Activated CD4-positive, alpha-beta T cell treated with anti-CD3 and anti-CD28 coated beads, Interleukin-2, amount 10 ng/mL, durations not matched to agents 7 days and 5 days (primary cell): Measurements from ENCODE around the gene RAB11FIP4. TPM values are rescaled to one million over a fixed set of nuclear protein-coding genes. Genes with fewer than 3 reads are reported as not detected.

ENCODE experiments used
- CTCF ChIA-PET: fragments of 350-600 bp; sonication (Branson Sonifier 250); formaldehyde crosslinking; loops from one replicate; lab custom pipeline; 2021; ENCODE audit warnings: antibody characterized with exemption; lab: Charles Lee
- POLR2A ChIA-PET: fragments of 350-600 bp; sonication (Branson Sonifier 250); formaldehyde crosslinking; loops from one replicate; lab custom pipeline; 2021; ENCODE audit warnings: antibody characterized with exemption; lab: Charles Lee
- DNase-seq: peaks from one replicate; pipeline ENCODE4 v3.0.0-alpha.2; 2020
- H3K27ac Mint-ChIP-seq: one replicate; pipeline ENCODE4 v1.8.0; 2021; ENCODE audit warnings: mild to moderate bottlenecking, moderate library complexity, mixed read lengths
- H3K27me3 Mint-ChIP-seq: one replicate; pipeline ENCODE4 v1.8.0; 2021; ENCODE audit warnings: mixed read lengths
- H3K36me3 Mint-ChIP-seq: one replicate; pipeline ENCODE4 v1.8.0; 2021; ENCODE audit warnings: low read depth, mixed read lengths
- H3K4me1 Mint-ChIP-seq: one replicate; pipeline ENCODE4 v1.8.0; 2021; ENCODE audit warnings: mixed read lengths
- H3K4me3 Mint-ChIP-seq: one replicate; pipeline ENCODE4 v1.8.0; 2021; ENCODE audit warnings: mild to moderate bottlenecking, moderate library complexity, mixed read lengths
- H3K9me3 Mint-ChIP-seq: one replicate; pipeline ENCODE4 v1.8.0; 2021; ENCODE audit warnings: mixed read lengths
- total RNA-seq, 2 experiments: library from RNA; stranded (reverse); gene quantifications; one replicate each; pipeline ENCODE4 v1.2.3, GENCODE V29; 2021

RAB11FIP4 gene
- total RNA-seq, 2 experiments from 2014 or later = 34.4 to 35.5 TPM

DNA sequence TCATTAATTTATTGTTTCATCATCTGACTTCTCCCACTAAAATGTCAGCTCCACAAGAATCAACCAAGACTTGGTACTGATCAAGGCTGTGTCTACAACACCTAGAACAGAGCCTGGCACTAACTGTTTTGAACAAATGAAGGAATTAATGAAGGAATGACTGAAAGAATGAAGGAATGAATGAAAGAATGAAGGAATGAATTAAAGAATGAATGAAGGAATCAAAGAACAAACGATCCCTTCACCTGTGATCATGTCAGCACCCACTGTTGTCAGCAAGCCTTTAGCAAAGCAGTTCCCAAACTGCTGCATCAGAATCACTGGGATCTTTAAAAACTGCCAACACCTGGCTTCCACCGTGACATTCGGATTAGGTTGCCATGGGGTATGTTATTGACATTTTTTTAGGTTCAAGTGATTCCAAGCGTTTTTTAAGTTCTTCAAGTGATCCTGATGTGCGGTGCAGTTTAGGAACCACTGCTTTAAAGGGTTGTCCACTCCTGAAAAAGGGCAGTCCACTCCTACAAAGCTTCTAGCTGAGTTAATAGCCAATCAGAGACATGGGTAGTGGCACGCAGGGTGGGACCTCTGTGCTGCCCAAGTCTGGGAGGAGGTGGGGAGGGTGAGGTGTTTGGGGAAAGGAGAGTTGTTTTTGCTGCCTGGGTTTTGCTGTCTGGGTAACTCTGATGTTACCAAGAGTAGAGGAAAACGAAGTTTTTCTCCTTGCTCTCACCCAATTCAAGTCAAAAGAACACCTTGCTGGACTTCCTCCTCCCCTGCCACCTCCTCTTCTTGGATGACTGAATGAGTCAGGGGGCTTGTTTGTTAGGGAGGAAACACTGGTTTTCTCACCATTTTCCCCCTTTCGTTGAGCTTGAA, 89.7 kb downstream of the RAB11FIP4 start:
- H3K27me3 Mint-ChIP-seq = peaks cover 4% of the 10 kb centered on the region
- H3K27ac Mint-ChIP-seq = no peak overlapping the region
- CTCF ChIA-PET = interaction anchor here (1.4 to 2.0 kb wide), 2 partner anchors 10 to 12 kb away, joined by 3 to 5 read pairs; no protein-coding TSS in a partner anchor
- H3K9me3 Mint-ChIP-seq = no peaks in the 10 kb centered on the region
- POLR2A ChIA-PET = no interaction called here
- H3K36me3 Mint-ChIP-seq = no peaks in the 10 kb centered on the region
- DNase-seq = no peak
- H3K4me3 Mint-ChIP-seq = no peak overlapping the region
- no peaks in the 10 kb centered on the region for H3K4me1 Mint-ChIP-seq

DNA sequence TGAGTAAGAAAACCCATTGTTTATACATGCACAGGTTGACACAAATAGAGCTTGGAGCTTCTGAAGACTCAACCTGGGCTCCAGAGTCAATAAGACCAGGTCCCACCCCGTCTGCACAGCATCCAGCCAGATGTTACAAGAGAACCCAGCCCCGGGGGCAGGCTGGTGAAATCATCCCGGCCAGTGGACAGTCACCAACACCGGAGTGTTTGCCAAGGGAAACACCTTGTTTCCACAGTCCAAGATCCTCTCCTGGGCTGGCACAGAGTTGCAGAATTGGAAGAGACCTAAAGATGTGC, 90.3 kb downstream of the RAB11FIP4 start:
- ChIA-PET POLR2A (no interaction called here), CTCF (interaction anchor here (1.4 to 2.0 kb wide), 2 partner anchors 10 to 11 kb away, joined by 3 to 5 read pairs; no protein-coding TSS in a partner anchor)
- Mint-ChIP-seq H3K27me3 (peaks cover 4% of the 10 kb centered on the region), H3K9me3 (no peaks in the 10 kb centered on the region), H3K4me1 (peaks cover 3% of the 10 kb centered on the region), H3K27ac (no peak overlapping the region), H3K36me3 (no peaks in the 10 kb centered on the region), H3K4me3 (no peak overlapping the region)
- no peak for DNase-seq

DNA sequence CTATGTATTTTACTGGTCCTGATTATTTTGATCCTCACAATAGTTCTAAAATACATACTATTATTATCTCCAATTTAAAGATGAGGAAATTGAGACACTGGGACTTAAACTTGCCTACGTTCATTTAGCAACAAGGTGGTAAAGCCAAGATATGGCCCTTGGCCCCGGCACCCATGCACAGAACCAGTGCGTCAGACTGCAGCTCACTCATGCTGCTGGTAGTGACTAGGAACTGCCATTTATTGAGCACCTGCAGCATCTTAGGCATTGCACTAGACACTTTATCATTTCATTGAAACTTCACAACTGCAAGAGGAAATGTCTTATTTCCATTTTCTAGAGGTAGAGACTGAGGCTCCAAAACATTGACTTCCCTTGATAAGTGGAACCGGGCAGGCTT, 93.3 kb downstream of the RAB11FIP4 start:
- DNase-seq = no peak
- H3K36me3 Mint-ChIP-seq = no peaks in the 10 kb centered on the region
- no peak overlapping the region for H3K4me3 Mint-ChIP-seq
- POLR2A ChIA-PET = no interaction called here
- H3K27ac Mint-ChIP-seq = no peak overlapping the region
- CTCF ChIA-PET = interaction anchor here (1.0 kb wide), 1 partner anchor 21 kb away, joined by 3 read pairs; no protein-coding TSS in a partner anchor
- H3K4me1 Mint-ChIP-seq = peaks cover 22% of the 10 kb centered on the region
- H3K9me3 Mint-ChIP-seq = no peaks in the 10 kb centered on the region
- peaks cover 4% of the 10 kb centered on the region for H3K27me3 Mint-ChIP-seq

DNA sequence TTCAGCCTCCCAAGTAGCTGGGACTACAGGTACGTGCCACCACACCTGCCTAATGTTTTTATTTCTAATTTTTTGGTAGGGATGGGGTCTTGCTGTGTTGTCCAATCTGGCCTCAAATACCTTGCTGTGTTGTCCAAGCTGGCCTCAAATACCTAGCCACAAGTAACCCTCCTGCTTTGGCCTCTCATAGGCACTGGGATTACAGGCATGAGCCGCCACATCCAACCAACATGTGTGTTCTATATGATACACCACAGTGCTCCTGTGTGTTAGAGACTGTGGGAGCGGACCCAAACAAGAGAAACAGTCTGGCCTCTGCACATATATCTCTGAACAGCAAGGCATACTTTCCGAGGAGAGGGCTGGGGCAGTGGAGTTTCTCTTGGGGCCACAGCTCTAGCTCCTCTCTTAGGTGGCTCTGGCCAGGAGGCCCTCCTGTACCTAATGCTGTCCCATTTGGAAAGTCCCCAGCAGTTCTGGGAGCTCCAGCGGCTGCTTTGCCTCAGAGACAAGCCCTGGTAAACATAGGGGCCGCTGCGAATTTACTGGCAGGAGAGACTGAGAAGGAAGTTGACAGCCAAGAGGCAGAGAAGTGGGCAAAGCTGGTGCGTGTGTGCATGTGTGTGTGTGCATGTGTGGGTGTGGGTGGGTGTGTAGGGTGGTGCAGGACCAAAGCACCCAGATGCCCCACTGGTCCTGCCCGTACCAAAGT, 95.0 kb downstream of the RAB11FIP4 start:
- no peaks in the 10 kb centered on the region for H3K9me3 Mint-ChIP-seq
- ChIA-PET POLR2A (interaction anchor here (0.6 kb wide), 1 partner anchor 50 kb away, joined by 3 read pairs; no protein-coding TSS in a partner anchor), CTCF (interaction anchor here (0.6 to 1.8 kb wide), 5 partner anchors 9 to 15 kb away, joined by 3 to 8 read pairs (median 4); no protein-coding TSS in a partner anchor)
- peak overlapping the region; percentile 77 for H3K4me3 Mint-ChIP-seq
- H3K4me1 Mint-ChIP-seq = peaks cover 38% of the 10 kb centered on the region
- no peaks in the 10 kb centered on the region for H3K36me3 Mint-ChIP-seq
- peaks cover 4% of the 10 kb centered on the region for H3K27me3 Mint-ChIP-seq
- DNase-seq = no peak
- H3K27ac Mint-ChIP-seq = peak overlapping the region; percentile 81

DNA sequence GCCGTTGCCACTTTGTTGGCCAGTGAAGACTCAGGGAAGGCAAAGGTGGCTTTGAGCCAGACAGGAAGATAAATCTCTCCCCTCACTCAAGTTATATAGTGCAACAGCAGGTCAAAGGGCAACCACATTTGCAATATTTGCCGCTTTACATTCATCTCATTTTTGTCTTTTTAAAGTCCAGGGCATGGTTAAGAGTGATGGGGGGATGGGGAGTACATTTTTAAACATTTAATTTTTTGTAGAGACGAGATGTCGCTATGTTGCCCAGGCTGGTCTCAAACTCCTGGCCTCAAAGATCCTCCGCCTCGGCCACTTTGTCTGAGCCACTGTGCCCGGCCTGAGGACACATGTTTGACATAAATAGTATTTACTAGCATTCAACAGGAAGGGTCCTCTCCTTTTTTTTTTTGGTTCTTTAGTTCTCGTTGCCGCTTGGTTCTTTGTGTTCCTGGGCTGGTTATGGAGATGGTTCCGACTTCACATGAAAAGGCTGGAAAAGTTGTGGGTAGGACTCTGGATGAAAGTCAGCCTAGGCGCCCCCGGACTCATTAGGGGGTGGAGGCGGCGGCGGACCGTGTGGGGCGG, 95.7 kb downstream of the RAB11FIP4 start:
- peak overlapping the region; percentile 77 for H3K4me3 Mint-ChIP-seq
- peaks cover 4% of the 10 kb centered on the region for H3K27me3 Mint-ChIP-seq
- H3K9me3 Mint-ChIP-seq = no peaks in the 10 kb centered on the region
- ChIA-PET POLR2A (interaction anchor here (0.6 to 2.7 kb wide), 3 partner anchors 22 to 657 kb away, joined by 3 to 12 read pairs (median 6); no protein-coding TSS in a partner anchor), CTCF (interaction anchor here (0.5 to 1.8 kb wide), 8 partner anchors 9 to 251 kb away, joined by 3 to 6 read pairs (median 3); no protein-coding TSS in a partner anchor)
- peaks cover 44% of the 10 kb centered on the region for H3K4me1 Mint-ChIP-seq
- H3K27ac Mint-ChIP-seq = peak overlapping the region; percentile 81
- no peak for DNase-seq
- no peaks in the 10 kb centered on the region for H3K36me3 Mint-ChIP-seq

DNA sequence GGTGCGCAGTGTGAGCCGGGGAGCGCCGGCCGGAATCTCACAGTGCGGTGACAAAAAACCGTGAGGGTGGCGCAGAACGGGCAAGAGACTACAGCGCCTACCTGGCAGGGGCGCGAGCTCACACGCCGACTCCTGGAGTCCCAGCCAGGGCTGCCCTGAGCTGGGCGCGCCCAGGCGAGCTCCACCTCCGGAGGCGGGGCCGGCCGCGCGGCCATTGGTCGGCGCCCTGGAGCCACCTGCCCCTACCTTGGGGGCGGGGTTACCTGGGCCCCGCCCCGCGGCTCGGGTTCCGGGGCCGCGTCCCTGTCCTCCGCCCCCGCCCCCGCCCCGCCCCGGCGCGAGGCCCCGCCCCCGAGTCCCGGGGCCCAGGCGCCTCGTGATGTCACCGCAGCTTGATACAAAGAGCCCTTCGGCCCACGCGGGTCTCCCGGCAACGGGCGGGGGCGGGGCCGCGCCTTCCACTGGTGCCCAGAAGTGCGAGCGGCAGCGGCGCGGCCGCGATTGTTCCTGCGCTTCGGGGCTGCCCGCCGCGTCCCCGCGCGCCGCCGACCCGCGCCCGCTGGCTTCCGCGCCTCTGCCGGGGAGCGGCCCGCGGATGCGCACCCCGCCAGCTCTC, 96.3 kb downstream of the RAB11FIP4 start:
- H3K4me3 Mint-ChIP-seq = peak overlapping the region; percentile 77
- no peaks in the 10 kb centered on the region for H3K9me3 Mint-ChIP-seq
- ChIA-PET POLR2A (interaction anchor here (0.5 to 2.7 kb wide), 3 partner anchors 14 to 658 kb away, joined by 5 to 12 read pairs (median 6); no protein-coding TSS in a partner anchor), CTCF (interaction anchor here (0.5 to 1.8 kb wide), 7 partner anchors 10 to 251 kb away, joined by 3 to 6 read pairs (median 3); no protein-coding TSS in a partner anchor)
- no peaks in the 10 kb centered on the region for H3K36me3 Mint-ChIP-seq
- H3K27ac Mint-ChIP-seq = peak overlapping the region; percentile 81
- H3K4me1 Mint-ChIP-seq = peaks cover 51% of the 10 kb centered on the region
- peaks cover 4% of the 10 kb centered on the region for H3K27me3 Mint-ChIP-seq
- peak; percentile 93 for DNase-seq

DNA sequence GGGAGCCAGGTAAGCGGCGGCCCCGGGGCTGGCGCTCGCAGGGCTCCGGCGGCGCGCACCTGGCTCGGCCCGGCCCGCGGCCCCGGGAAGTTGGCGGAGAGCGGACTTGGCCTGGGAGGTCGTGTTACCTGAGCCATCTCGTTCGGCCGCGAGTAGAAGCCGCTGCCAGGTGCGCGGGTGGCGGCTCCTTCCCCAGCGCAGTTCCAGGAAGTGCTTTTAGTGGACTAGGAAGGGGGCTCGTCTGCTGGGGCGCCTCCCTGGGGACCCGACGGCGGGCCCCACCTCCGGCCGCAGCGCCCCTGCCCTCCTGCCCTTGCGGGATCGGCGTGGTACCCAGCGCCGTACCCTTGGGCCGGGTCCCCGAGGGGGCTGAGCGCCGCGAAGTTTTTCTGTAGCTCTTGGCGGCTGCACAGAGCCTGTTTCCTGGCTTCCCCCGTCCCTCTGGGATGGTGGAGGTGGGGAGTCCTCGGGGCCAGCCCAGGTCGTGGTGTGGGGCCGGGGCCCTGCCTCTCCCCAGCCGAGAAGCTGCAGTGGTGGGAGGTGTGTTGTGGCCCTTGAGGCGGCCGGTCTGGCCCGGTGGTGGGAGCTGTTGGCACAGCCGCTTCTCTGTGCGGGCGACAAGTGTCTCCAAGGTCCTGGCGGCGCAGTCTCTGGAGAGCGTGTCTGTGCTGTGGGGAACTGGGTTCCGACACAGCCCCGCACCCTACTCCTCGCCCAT, 96.9 kb downstream of the RAB11FIP4 start:
- DNase-seq = peak; percentile 44
- peak overlapping the region; percentile 87 for H3K27ac Mint-ChIP-seq

DNA sequence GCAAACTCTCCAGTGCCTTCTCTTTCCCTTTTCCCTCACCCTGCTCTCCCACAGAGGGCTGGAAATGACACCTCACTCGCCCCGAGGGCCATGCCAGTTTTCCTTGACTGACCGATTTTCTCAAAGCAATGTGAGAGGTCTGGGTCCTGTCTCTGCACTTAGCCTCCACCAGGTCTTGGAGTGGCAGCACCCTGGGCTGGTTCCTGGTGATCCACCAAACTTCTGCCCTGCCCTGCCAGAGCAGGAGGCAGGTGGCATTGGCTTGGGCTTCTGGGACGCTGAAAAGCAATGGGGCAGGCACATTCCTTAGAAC, 97.5 kb downstream of the RAB11FIP4 start:
- POLR2A ChIA-PET = interaction anchor here (2.7 kb wide), 1 partner anchor 20 kb away, joined by 12 read pairs; no protein-coding TSS in a partner anchor
- CTCF ChIA-PET = interaction anchor here (1.0 to 1.4 kb wide), 2 partner anchors 11 to 23 kb away, joined by 3 read pairs; no protein-coding TSS in a partner anchor
- no peak for DNase-seq
- H3K9me3 Mint-ChIP-seq = no peaks in the 10 kb centered on the region
- peaks cover 2% of the 10 kb centered on the region for H3K36me3 Mint-ChIP-seq
- H3K4me1 Mint-ChIP-seq = peaks cover 62% of the 10 kb centered on the region
- peaks cover 4% of the 10 kb centered on the region for H3K27me3 Mint-ChIP-seq
- peak overlapping the region; percentile 87 for H3K4me3 Mint-ChIP-seq
- peak overlapping the region; percentile 87 for H3K27ac Mint-ChIP-seq

More for the DNA sequence above, 96.9 kb downstream of the RAB11FIP4 start:
- H3K4me1 Mint-ChIP-seq = peaks cover 57% of the 10 kb centered on the region
- ChIA-PET POLR2A (interaction anchor here (0.5 to 2.7 kb wide), 2 partner anchors 13 to 21 kb away, joined by 5 to 12 read pairs; no protein-coding TSS in a partner anchor), CTCF (interaction anchor here (0.6 to 1.4 kb wide), 8 partner anchors 10 to 37 kb away, joined by 3 to 6 read pairs (median 3); no protein-coding TSS in a partner anchor)
- peak overlapping the region; percentile 87 for H3K4me3 Mint-ChIP-seq
- peaks cover 2% of the 10 kb centered on the region for H3K36me3 Mint-ChIP-seq
- no peaks in the 10 kb centered on the region for H3K9me3 Mint-ChIP-seq
- H3K27me3 Mint-ChIP-seq = peaks cover 4% of the 10 kb centered on the region

DNA sequence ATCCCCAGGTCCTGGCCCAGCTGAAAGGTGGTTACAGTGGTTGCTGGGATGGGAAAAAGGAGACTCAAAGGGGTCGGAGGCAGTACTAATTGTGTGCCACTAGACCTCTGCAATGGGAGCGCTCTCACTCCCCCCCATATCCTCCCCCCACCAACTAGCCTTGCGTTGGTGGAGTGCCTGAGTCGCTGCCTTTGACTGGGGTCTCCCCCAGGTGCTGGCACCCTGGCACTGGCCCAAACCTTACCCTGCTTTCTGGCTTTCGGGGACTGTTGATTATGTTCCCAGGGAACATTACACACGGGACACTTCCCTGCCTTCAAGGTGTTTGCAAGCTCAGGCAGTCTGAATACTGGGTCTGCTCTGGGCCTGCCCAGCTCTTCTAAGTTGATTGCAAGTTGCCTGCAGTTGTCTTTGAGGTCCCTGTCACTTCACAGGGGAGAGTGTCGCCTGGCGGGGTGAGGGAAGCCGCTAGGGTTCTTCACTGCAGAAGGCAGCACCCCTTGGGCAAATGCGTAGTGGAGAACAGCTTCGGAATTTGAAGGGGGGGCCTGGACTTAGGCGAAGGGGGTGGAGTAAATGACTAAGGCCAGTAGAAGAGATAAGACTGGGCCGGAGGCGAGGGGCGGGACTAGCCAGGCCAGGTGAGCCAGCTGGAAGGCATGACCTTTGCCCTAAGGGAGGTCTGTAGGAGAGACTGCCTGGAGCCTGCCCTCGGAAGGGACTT, 98.0 kb downstream of the RAB11FIP4 start:
- Mint-ChIP-seq H3K9me3 (no peaks in the 10 kb centered on the region), H3K27me3 (peaks cover 2% of the 10 kb centered on the region), H3K27ac (peak overlapping the region; percentile 87), H3K4me3 (peak overlapping the region; percentile 87), H3K4me1 (peaks cover 67% of the 10 kb centered on the region), H3K36me3 (peaks cover 2% of the 10 kb centered on the region)
- peak; percentile 16 for DNase-seq
- ChIA-PET CTCF (interaction anchor here (1.0 to 1.4 kb wide), 2 partner anchors 10 to 22 kb away, joined by 3 read pairs; no protein-coding TSS in a partner anchor), POLR2A (interaction anchor here (2.7 kb wide), 1 partner anchor 19 kb away, joined by 12 read pairs; no protein-coding TSS in a partner anchor)

DNA sequence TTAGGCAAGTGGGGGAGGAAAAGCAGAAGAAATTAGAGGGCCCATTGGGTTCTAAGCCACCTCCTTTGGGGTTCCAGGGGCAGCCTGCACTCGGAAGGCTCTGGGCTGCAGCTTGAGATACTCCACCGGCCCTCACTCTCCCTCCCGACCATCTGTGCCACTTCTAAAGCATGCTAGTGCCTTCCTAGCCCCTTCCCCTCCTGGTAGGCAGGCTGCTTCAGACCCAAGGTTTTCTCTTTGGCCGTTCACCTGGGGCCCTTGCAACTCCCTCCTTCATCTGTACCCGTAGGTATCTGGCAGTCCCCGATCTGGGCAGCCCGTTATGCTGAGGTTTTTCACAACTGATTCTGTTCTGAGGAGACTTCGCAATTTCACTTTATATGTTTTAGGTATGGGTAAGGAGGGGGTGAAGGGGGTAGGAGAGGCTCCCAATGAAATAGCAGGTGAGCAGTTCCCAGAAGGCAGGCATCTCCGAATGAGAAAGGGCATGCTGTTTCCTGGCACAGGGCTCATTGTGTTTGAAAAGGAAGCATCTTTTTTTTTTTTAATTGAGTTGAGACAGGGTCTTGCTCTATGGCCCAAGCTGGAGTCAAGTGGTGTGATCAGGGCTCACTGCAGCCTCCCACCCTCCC, 98.7 kb downstream of the RAB11FIP4 start:
- ChIA-PET POLR2A (no interaction called here), CTCF (interaction anchor here (1.4 kb wide), 1 partner anchor 9 kb away, joined by 3 read pairs; no protein-coding TSS in a partner anchor)
- H3K27me3 Mint-ChIP-seq = no peaks in the 10 kb centered on the region
- peak overlapping the region; percentile 87 for H3K4me3 Mint-ChIP-seq
- H3K27ac Mint-ChIP-seq = peak overlapping the region; percentile 79
- no peak for DNase-seq
- no peaks in the 10 kb centered on the region for H3K9me3 Mint-ChIP-seq
- peaks cover 73% of the 10 kb centered on the region for H3K4me1 Mint-ChIP-seq
- peaks cover 2% of the 10 kb centered on the region for H3K36me3 Mint-ChIP-seq
